ENCODE results near the gene STK10.

GRCh38 chr5:172193872-172194271 is 5.8 kb upstream of the STK10 start, which contains the start of gene EFCAB9:
- no peak for TF ChIP-seq EZH2phosphoT487 (IDR thresholded peaks at IDR 0.05; ENCODE audit: borderline replicate concordance)
- TF ChIP-seq, protein P1, sequence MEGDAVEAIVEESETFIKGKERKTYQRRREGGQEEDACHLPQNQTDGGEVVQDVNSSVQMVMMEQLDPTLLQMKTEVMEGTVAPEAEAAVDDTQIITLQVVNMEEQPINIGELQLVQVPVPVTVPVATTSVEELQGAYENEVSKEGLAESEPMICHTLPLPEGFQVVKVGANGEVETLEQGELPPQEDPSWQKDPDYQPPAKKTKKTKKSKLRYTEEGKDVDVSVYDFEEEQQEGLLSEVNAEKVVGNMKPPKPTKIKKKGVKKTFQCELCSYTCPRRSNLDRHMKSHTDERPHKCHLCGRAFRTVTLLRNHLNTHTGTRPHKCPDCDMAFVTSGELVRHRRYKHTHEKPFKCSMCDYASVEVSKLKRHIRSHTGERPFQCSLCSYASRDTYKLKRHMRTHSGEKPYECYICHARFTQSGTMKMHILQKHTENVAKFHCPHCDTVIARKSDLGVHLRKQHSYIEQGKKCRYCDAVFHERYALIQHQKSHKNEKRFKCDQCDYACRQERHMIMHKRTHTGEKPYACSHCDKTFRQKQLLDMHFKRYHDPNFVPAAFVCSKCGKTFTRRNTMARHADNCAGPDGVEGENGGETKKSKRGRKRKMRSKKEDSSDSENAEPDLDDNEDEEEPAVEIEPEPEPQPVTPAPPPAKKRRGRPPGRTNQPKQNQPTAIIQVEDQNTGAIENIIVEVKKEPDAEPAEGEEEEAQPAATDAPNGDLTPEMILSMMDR (conservative IDR thresholded peaks at IDR 0.05; ENCODE audit: low read length) = no peak
